Measurements from ENCODE around the gene ADGRG6.

ADGRG6 gene

GRCh38 chr6:142342986-142343385 lies 41.2 kb downstream of the ADGRG6 start:
- TF ChIP-seq SIN3A (IDR thresholded peaks at IDR 0.05; ENCODE audit: borderline replicate concordance, insufficient read depth, low read length) (no peak), FOXP2 (optimal IDR thresholded peaks at IDR 0.05; ENCODE audit: borderline replicate concordance, extremely low read depth, extremely low read length, insufficient read depth) (no peak), POLR2AphosphoS5 (IDR thresholded peaks at IDR 0.05; ENCODE audit: low read depth, low read length) (no peak), TAF1 (IDR thresholded peaks at IDR 0.05; ENCODE audit: borderline replicate concordance, insufficient read depth, low read length) (no peak), REST (IDR thresholded peaks at IDR 0.05; ENCODE audit: insufficient read depth in 1 of 2, low read depth in 2 of 2, low read length in 2 of 2) (no peak)

GRCh38 chr6:142343938-142344337 lies 42.1 kb downstream of the ADGRG6 start:
- no peak for TF ChIP-seq FOXP2 (optimal IDR thresholded peaks at IDR 0.05; ENCODE audit: borderline replicate concordance, extremely low read depth, extremely low read length, insufficient read depth)
- no peak for TF ChIP-seq REST (IDR thresholded peaks at IDR 0.05; ENCODE audit: insufficient read depth in 1 of 2, low read depth in 2 of 2, low read length in 2 of 2)
- no peak for TF ChIP-seq SIN3A (IDR thresholded peaks at IDR 0.05; ENCODE audit: borderline replicate concordance, insufficient read depth, low read length)
- TF ChIP-seq POLR2AphosphoS5 (IDR thresholded peaks at IDR 0.05; ENCODE audit: low read depth, low read length): no peak
- no peak for TF ChIP-seq TAF1 (IDR thresholded peaks at IDR 0.05; ENCODE audit: borderline replicate concordance, insufficient read depth, low read length)

- no peak for TF ChIP-seq TAF1 (IDR thresholded peaks at IDR 0.05; ENCODE audit: borderline replicate concordance, insufficient read depth, low read length)
- no peak for TF ChIP-seq POLR2AphosphoS5 (IDR thresholded peaks at IDR 0.05; ENCODE audit: low read depth, low read length)
- no peak for TF ChIP-seq SIN3A (IDR thresholded peaks at IDR 0.05; ENCODE audit: borderline replicate concordance, insufficient read depth, low read length)
- no peak for TF ChIP-seq REST (IDR thresholded peaks at IDR 0.05; ENCODE audit: insufficient read depth in 1 of 2, low read depth in 2 of 2, low read length in 2 of 2)
- no peak for TF ChIP-seq FOXP2 (optimal IDR thresholded peaks at IDR 0.05; ENCODE audit: borderline replicate concordance, extremely low read depth, extremely low read length, insufficient read depth)
Observed at GRCh38 chr6:142345261-142345660, 43.5 kb downstream of the ADGRG6 start.

GRCh38 chr6:142349215-142349823 lies 47.5 kb downstream of the ADGRG6 start:
- TF ChIP-seq REST (IDR thresholded peaks at IDR 0.05; ENCODE audit: insufficient read depth in 1 of 2, low read depth in 2 of 2, low read length in 2 of 2) (no peak), SIN3A (IDR thresholded peaks at IDR 0.05; ENCODE audit: borderline replicate concordance, insufficient read depth, low read length) (no peak), POLR2AphosphoS5 (IDR thresholded peaks at IDR 0.05; ENCODE audit: low read depth, low read length) (no peak), FOXP2 (optimal IDR thresholded peaks at IDR 0.05; ENCODE audit: borderline replicate concordance, extremely low read depth, extremely low read length, insufficient read depth) (no peak), TAF1 (IDR thresholded peaks at IDR 0.05; ENCODE audit: borderline replicate concordance, insufficient read depth, low read length) (no peak)
